Stimulated activated CD4-positive, alpha-beta T cell treated with anti-CD3 and anti-CD28 coated beads, Interleukin-1b, Interleukin-23, amount 100 ng/mL, for 1 hour (primary cell): Measurements from ENCODE around the gene KRTAP19-1.

Experiments
- DNase-seq, 2 donors: peaks; one replicate each; pipeline ENCODE4 v3.0.0-alpha.2; 2020; ENCODE audit warnings: low read depth in 2 of 2

Gene KRTAP19-1

GRCh38 chr21:30430170-30430655, 50.0 kb downstream of the KRTAP19-1 start, which contains the start of gene KRTAP13-4:
Gene KRTAP13-4, plus strand, starts transcription at chr21:30430220. Its CDS starts 56 bp downstream, at chr21:30430276.
- DNase-seq = no peak
